K562 (cell line): ENCODE data around the gene CACNB2. TPM values are rescaled to one million over a fixed set of nuclear protein-coding genes. Genes with fewer than 3 reads are reported as not detected.

Experiments used
- CBFA2T2 ChIP-seq: fragments of 450-650 bp; conservative IDR thresholded peaks from 2 replicates; pipeline ENCODE4 v1.6.1; 2017; ENCODE audit warnings: mild to moderate bottlenecking
- FOXJ2 ChIP-seq: fragments of 200-800 bp; sonication (Bioruptor generic); IDR thresholded peaks from 2 replicates; pipeline ENCODE4 v1.6.1; 2016; ENCODE audit warnings: missing genetic modification characterization, missing compliant biosample characterization
- JUN ChIP-seq, 2 experiments: sonication (generic) in 1 of 2; formaldehyde crosslinking in 1 of 2; IDR thresholded peaks; 2 replicates each; pipeline versions ENCODE4 v1.6.1 to v1.8.0; 2012 to 2022; ENCODE audit warnings: borderline replicate concordance in 2 of 2, mild to moderate bottlenecking in 2 of 2, improper control_type of control experiment in 1 of 2, low read depth in 1 of 2, low read length in 1 of 2, missing genetic modification reagents in 1 of 2
- TCF3 ChIP-seq: sonication (generic); formaldehyde crosslinking; IDR thresholded peaks from 2 replicates; pipeline ENCODE4 v1.4.0; 2020; ENCODE audit warnings: mild to moderate bottlenecking, missing genetic modification reagents
- ZC3H11A ChIP-seq: IDR thresholded peaks from 2 replicates; pipeline ENCODE4 v1.6.1; 2012; ENCODE audit warnings: low read depth, low read length, improper control_type of control experiment
- ZNF184 ChIP-seq: sonication (generic); formaldehyde crosslinking; IDR thresholded peaks from 2 replicates; pipeline ENCODE4 v1.5.0; 2020; ENCODE audit warnings: missing genetic modification reagents
- ZSCAN32 ChIP-seq: fragments of 450-650 bp; formaldehyde crosslinking; IDR thresholded peaks from 2 replicates; pipeline ENCODE4 v1.4.0; 2020; ENCODE audit warnings: mild to moderate bottlenecking, moderate library complexity
- polyA plus RNA-seq, 8 experiments: library from polyadenylated mRNA; depleted of rRNA in 4 of 8; stranded (reverse) in 5 of 8; unstranded in 3 of 8; fragments of >200 nt; fragmentation: Nextera tagmentation in 2 of 8; fragmentation: Illumina TruSeq in 1 of 8; extraction: Ambion mirVana in 2 of 8; extraction: Trizol in 1 of 8; gene quantifications; 2 replicates each; pipeline versions ENCODE4 v1.2.1 to v1.2.3, GENCODE V29; 2011 to 2014; ENCODE audit warnings: inconsistent platforms in 1 of 8, missing spikeins in 1 of 8
- total RNA-seq, 7 experiments: library from RNA; depleted of rRNA in 6 of 7; stranded (reverse); fragments of >200 nt in 6 of 7; fragmentation: Illumina TruSeq in 2 of 7; extraction: Trizol in 2 of 7; gene quantifications; 2 replicates each; pipeline versions ENCODE4 v1.2.1 to v1.2.3, GENCODE V29; 2011 to 2021; ENCODE audit warnings: low replicate concordance in 1 of 7
- TF ChIP-seq, protein P1 (sequence below): fragments of 450-650 bp; IDR thresholded peaks from 2 replicates; pipeline ENCODE4 v1.6.1; 2016; ENCODE audit warnings: mild to moderate bottlenecking, moderate library complexity
- TF ChIP-seq, protein P2 (sequence below): sonication (generic); formaldehyde crosslinking; IDR thresholded peaks from 2 replicates; pipeline ENCODE4 v1.8.1; 2023; ENCODE audit warnings: mild to moderate bottlenecking, missing genetic modification reagents, moderate library complexity
- TF ChIP-seq, protein P3 (sequence below): sonication (generic); formaldehyde crosslinking; IDR thresholded peaks from 2 replicates; pipeline ENCODE4 v1.5.0; 2020; ENCODE audit warnings: missing genetic modification reagents
- TF ChIP-seq, protein P4 (sequence below): sonication (generic); formaldehyde crosslinking; IDR thresholded peaks from 2 replicates; pipeline ENCODE4 v1.8.0; 2022; ENCODE audit warnings: missing genetic modification reagents, mild to moderate bottlenecking, borderline replicate concordance

The CACNB2 gene
- total and polyA plus RNA-seq, 9 of the 15 experiments (the other 6 are each of a cell fraction or from before 2014, with no cell fraction given): 1.8 to 2.2 TPM; not detected in 7

DNA sequence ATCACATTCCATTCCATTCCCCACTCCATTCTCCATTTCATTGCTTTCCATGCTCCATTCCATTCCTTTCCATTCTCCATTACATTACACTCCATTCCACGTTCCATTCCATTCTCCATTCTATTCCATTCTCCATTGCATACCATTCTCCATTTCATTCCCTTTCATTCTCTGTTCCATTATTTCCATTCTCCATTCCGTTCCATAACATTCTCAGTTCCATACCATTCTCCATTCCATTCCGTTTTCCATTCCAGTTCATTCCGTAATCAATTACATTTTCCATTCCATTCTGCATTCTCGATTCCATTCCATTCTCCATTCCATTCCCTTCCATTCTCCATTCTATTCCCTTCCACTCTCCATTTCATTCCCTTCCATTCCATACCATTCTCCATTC lies 424.8 kb downstream of the CACNB2 start (continued):
- TF ChIP-seq, protein P1, sequence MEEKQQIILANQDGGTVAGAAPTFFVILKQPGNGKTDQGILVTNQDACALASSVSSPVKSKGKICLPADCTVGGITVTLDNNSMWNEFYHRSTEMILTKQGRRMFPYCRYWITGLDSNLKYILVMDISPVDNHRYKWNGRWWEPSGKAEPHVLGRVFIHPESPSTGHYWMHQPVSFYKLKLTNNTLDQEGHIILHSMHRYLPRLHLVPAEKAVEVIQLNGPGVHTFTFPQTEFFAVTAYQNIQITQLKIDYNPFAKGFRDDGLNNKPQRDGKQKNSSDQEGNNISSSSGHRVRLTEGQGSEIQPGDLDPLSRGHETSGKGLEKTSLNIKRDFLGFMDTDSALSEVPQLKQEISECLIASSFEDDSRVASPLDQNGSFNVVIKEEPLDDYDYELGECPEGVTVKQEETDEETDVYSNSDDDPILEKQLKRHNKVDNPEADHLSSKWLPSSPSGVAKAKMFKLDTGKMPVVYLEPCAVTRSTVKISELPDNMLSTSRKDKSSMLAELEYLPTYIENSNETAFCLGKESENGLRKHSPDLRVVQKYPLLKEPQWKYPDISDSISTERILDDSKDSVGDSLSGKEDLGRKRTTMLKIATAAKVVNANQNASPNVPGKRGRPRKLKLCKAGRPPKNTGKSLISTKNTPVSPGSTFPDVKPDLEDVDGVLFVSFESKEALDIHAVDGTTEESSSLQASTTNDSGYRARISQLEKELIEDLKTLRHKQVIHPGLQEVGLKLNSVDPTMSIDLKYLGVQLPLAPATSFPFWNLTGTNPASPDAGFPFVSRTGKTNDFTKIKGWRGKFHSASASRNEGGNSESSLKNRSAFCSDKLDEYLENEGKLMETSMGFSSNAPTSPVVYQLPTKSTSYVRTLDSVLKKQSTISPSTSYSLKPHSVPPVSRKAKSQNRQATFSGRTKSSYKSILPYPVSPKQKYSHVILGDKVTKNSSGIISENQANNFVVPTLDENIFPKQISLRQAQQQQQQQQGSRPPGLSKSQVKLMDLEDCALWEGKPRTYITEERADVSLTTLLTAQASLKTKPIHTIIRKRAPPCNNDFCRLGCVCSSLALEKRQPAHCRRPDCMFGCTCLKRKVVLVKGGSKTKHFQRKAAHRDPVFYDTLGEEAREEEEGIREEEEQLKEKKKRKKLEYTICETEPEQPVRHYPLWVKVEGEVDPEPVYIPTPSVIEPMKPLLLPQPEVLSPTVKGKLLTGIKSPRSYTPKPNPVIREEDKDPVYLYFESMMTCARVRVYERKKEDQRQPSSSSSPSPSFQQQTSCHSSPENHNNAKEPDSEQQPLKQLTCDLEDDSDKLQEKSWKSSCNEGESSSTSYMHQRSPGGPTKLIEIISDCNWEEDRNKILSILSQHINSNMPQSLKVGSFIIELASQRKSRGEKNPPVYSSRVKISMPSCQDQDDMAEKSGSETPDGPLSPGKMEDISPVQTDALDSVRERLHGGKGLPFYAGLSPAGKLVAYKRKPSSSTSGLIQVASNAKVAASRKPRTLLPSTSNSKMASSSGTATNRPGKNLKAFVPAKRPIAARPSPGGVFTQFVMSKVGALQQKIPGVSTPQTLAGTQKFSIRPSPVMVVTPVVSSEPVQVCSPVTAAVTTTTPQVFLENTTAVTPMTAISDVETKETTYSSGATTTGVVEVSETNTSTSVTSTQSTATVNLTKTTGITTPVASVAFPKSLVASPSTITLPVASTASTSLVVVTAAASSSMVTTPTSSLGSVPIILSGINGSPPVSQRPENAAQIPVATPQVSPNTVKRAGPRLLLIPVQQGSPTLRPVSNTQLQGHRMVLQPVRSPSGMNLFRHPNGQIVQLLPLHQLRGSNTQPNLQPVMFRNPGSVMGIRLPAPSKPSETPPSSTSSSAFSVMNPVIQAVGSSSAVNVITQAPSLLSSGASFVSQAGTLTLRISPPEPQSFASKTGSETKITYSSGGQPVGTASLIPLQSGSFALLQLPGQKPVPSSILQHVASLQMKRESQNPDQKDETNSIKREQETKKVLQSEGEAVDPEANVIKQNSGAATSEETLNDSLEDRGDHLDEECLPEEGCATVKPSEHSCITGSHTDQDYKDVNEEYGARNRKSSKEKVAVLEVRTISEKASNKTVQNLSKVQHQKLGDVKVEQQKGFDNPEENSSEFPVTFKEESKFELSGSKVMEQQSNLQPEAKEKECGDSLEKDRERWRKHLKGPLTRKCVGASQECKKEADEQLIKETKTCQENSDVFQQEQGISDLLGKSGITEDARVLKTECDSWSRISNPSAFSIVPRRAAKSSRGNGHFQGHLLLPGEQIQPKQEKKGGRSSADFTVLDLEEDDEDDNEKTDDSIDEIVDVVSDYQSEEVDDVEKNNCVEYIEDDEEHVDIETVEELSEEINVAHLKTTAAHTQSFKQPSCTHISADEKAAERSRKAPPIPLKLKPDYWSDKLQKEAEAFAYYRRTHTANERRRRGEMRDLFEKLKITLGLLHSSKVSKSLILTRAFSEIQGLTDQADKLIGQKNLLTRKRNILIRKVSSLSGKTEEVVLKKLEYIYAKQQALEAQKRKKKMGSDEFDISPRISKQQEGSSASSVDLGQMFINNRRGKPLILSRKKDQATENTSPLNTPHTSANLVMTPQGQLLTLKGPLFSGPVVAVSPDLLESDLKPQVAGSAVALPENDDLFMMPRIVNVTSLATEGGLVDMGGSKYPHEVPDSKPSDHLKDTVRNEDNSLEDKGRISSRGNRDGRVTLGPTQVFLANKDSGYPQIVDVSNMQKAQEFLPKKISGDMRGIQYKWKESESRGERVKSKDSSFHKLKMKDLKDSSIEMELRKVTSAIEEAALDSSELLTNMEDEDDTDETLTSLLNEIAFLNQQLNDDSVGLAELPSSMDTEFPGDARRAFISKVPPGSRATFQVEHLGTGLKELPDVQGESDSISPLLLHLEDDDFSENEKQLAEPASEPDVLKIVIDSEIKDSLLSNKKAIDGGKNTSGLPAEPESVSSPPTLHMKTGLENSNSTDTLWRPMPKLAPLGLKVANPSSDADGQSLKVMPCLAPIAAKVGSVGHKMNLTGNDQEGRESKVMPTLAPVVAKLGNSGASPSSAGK: no peak
- TF ChIP-seq ZNF184 (CRISPR knock-in tag): no peak
- no peak for TF ChIP-seq FOXJ2 (tag)
- no peak for TF ChIP-seq CBFA2T2
- TF ChIP-seq, protein P2, sequence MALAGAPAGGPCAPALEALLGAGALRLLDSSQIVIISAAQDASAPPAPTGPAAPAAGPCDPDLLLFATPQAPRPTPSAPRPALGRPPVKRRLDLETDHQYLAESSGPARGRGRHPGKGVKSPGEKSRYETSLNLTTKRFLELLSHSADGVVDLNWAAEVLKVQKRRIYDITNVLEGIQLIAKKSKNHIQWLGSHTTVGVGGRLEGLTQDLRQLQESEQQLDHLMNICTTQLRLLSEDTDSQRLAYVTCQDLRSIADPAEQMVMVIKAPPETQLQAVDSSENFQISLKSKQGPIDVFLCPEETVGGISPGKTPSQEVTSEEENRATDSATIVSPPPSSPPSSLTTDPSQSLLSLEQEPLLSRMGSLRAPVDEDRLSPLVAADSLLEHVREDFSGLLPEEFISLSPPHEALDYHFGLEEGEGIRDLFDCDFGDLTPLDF (CRISPR knock-in tag): no peak
- TF ChIP-seq ZC3H11A: no peak
- TF ChIP-seq, protein P3, sequence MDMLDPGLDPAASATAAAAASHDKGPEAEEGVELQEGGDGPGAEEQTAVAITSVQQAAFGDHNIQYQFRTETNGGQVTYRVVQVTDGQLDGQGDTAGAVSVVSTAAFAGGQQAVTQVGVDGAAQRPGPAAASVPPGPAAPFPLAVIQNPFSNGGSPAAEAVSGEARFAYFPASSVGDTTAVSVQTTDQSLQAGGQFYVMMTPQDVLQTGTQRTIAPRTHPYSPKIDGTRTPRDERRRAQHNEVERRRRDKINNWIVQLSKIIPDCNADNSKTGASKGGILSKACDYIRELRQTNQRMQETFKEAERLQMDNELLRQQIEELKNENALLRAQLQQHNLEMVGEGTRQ (CRISPR knock-in tag): no peak
- no peak for TF ChIP-seq ZSCAN32 (CRISPR knock-in tag)
- TF ChIP-seq JUN (IDR thresholded peaks at IDR 0.05; ENCODE audit: borderline replicate concordance, low read depth, low read length): no peak
- no peak for TF ChIP-seq JUN (CRISPR knock-in tag; IDR thresholded peaks at IDR 0.05; ENCODE audit: borderline replicate concordance)
- TF ChIP-seq TCF3 (CRISPR knock-in tag): no peak
- TF ChIP-seq, protein P4, sequence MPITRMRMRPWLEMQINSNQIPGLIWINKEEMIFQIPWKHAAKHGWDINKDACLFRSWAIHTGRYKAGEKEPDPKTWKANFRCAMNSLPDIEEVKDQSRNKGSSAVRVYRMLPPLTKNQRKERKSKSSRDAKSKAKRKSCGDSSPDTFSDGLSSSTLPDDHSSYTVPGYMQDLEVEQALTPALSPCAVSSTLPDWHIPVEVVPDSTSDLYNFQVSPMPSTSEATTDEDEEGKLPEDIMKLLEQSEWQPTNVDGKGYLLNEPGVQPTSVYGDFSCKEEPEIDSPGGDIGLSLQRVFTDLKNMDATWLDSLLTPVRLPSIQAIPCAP: no peak
